ENCODE data around the gene FAM180A.
"Not testable (repeated sequence)": the region's sequence is repeated elsewhere in the genome, so short reads cannot be mapped to it uniquely, and the experiment has no call there.

The FAM180A gene

GRCh38 chr7:135711139-135711469 is 37.5 kb downstream of the FAM180A start:
- no peak for DNase-seq

DNA sequence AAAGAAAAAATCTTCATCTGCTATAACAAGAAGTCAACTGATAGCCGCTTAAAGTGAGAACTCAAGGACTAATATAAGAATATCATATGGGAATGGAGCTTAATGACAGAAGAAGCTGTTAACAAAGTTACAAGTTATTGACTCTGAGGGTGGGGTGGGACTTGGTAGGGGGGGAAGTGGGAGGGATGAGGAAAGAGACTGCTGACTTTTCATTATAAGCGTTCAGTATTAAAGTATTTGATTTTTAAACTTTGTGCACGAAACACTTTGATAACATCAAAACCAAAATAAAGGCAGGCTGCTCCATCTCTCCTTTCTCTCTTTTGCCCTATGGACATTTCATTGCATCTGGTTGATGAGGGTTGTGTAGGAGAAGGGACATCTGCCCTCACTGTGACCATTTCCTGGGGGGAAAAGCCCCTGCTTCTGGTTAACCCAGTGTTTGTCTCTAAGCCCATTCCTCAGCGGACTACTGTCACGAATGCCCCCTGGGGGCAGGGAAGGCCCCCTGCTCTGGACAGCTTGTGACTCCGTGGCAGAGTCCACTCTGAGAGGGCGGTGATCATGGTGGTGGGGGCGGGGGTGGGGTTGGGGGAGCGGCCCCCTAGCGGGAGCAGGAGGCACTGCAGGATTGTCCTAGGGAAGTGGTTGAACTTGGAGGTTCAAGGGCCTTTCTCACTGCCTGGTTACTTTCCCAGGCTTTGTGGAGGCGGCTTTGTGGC is 38.0 kb downstream of the FAM180A start:
- DNase-seq: peak; percentile 36 to 54 (median 49)

GRCh38 chr7:135709508-135709907 is 39.1 kb downstream of the FAM180A start:
- no peak for DNase-seq

GRCh38 chr7:135708041-135708440 is 40.6 kb downstream of the FAM180A start:
- DNase-seq: no peak

GRCh38 chr7:135707570-135707966 is 41.0 kb downstream of the FAM180A start:
- no peak for DNase-seq

- DNase-seq: no peak
These were observed 41.6 kb downstream of the FAM180A start for GRCh38 chr7:135706858-135707569.

DNA sequence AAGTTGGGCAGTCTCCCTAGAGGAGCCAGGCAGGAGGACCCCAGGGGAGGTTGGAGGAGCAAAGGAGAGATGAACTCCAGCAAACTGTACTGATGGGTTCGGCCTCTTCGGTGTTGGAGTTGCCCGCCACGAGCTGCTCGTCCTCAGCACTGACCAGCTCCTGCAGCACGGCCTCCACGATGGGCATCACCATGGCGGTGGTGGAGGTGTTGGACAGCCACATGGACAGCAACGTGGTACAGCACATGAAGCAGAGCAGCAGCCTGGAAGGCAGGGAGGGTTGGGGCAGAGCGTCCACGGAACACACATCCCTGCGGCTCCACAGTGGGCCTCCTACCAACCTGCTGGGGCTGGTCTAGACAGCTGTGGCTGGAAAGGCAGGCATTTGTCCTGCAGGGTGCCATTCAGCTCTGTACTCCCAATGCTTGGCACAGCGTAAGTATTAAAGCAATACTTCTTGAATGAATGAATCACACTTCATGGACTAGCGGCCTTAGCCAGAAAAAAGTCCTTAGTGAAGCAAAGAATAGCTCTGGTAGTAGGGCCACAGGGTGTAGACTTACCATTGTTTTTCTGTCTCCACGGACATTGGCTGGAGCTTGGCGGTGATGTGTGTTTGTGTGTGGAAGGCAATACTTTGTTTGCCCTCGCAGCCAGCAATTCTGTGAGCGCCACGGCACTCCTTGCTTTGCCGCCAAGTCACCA is 42.4 kb downstream of the FAM180A start:
- no peak for DNase-seq

DNA sequence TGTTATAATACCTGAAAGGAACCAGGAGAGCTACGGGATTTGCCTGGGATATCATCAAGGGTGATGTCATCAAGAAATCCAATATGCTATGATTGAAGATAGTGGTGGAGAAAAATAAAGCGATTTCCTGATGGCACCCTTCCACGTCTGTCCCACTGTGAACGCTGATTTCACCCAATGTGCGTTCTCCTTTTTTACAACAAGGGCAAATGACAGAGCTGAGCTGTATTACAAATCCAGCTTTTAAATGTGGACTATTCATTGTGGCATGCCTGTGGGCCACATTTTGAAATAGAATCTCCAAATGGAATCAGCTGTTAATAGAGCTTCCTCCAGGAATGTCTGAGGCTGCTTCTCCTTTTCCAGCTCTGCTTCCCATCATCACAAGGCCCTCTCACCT is 43.9 kb downstream of the FAM180A start:
- DNase-seq: no peak

DNA sequence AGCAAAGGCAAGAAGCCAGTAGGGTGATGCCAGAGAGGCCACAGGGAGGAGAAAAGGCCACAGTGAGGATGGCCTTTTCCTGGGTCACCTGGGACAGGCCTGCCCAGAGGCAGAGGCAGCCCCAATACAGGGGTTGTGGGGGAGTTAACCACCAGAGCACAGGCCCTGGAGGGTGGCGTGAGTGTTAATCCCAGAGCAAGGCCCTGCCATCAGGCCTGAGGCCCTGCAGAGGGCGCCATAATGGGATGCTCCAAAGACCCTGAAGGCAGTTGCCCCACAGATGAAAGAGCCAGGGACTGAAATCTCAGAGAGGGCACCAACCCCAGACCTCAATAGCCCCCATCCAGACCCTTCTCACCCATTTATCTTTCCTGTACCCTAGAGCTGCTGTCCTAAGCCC is 44.5 kb downstream of the FAM180A start:
- DNase-seq: peak in 1 of 3 donors; percentile 6

GRCh38 chr7:135697276-135698049 is 51.1 kb downstream of the FAM180A start:
- DNase-seq: no peak

DNA sequence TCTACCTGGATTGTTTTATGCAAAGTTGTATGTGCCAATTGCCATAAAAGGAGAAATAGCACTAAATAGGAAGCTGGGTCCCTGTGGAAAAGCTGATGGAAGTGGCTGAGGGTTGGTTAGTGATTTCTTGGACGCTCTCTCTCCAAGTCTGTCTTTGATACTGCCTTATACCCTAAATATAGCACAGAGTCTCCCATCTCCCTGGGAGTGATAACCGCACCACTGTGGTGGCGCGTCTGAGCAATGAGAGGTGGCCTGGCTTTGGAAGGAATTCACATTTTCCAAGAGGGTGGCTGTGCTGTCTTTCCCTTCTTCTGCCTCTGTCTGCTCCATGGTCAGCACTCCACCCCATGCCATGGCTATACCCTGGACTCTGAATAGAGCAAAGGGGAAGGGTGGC is 55.1 kb downstream of the FAM180A start:
- no peak for DNase-seq

- not testable (repeated sequence) for DNase-seq
These were observed 56.0 kb downstream of the FAM180A start for GRCh38 chr7:135692606-135693005.

GRCh38 chr7:135692055-135692454 is 56.6 kb downstream of the FAM180A start:
- DNase-seq: no peak

DNA sequence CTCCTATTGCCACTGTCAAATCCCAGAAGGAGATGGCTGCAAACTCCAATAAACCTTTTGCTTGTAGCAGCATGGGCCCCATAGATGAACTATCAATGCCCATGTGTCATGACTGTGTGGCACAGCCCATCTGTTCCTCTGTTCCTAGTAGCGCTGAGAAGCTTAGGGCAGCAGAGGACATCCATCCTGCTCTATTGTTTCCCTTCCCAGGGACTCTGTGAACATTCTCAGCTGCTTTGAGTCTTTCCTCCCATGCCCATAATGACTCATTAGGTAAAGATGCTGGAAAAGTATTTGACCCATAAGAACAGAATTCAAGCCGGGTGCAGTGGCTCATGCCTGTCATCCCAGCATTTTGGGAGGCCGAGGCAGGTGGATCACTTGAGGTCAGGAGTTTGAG is 58.0 kb downstream of the FAM180A start:
- DNase-seq: no peak

GRCh38 chr7:135687466-135687865 is 61.1 kb downstream of the FAM180A start:
- no peak for DNase-seq

GRCh38 chr7:135685306-135686084 is 63.1 kb downstream of the FAM180A start:
- no peak for DNase-seq

- no peak for DNase-seq
These were observed 63.9 kb downstream of the FAM180A start for GRCh38 chr7:135684699-135685098.

- no peak for DNase-seq
These were observed 64.5 kb downstream of the FAM180A start for GRCh38 chr7:135684136-135684535.

DNA sequence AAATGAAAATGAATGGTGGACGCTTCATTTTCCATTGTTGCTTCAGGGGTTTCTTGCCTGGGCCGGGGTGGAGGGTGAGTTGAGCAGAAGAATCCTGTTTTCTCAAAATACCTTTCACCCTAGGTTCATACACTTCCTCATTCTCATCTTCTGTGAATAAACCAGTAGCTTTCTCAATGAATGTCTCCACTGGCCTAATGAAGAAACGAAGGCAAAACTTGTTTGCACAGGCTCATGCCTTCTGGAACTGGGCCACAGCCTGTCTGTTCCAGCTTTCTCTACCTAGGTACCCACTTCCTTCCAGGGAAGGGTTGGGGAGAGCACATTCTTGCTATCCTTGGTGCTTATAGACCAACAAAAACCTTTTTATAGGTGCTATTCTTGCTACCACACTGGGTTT is 65.0 kb downstream of the FAM180A start:
- DNase-seq: no peak

DNA sequence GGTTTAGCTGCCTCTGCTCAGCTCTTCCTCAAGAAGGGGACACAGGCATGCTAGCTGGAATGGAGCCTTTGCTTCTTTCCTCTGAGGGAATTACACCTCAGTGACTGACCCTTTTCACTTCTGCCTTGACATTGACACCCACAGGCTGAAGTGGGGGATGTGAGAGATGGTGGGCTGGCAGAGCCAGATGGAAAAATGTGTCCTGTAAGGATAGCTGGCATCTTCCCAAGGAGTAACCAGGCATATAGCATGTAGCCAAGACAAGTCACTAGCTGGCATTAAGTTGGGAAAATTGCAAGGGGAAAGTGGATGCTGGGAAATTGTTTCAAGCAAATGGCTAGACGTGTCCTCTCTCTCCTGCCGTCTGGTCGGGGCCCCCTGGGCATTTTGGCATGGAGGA is 66.4 kb downstream of the FAM180A start:
- no peak for DNase-seq

DNA sequence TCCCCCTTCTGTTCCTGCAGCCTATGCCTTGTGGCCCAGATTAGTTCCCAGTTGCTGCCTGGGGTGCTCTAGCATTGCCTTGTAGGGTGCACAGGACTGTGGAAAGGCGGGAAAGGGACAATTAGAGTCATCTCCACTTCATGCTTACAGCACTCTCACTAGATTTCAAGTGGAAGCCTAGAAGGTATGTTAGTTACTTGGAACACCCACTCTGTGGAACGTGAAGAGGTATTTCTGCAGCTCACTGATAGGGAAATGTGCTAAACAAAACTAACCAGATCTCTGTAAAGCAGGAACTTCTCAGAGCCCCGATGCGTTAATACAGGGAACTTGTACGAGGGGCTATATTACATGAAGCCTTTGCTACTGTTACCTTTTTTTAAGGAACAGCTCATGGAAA is 66.9 kb downstream of the FAM180A start:
- no peak for DNase-seq
